ENCODE data around the gene MTMR11. TPM values are rescaled to one million over a fixed set of nuclear protein-coding genes. Genes with fewer than 3 reads are reported as not detected.
"Not testable (repeated sequence)": the region's sequence is repeated elsewhere in the genome, so short reads cannot be mapped to it uniquely, and the experiment has no call there.

The MTMR11 gene
- total RNA-seq, 1 experiment from 2014 or later = 7.1 TPM

GRCh38 chr1:149886396-149887195 is 50.1 kb downstream of the MTMR11 start (continued):
- no peak for TF ChIP-seq GRHL2 (CRISPR knock-in tag; IDR thresholded peaks at IDR 0.05; ENCODE audit: insufficient replicate concordance, severe bottlenecking)
- TF ChIP-seq GABPB1 (CRISPR knock-in tag; IDR thresholded peaks at IDR 0.05) = peak; percentile 53
- TF ChIP-seq FOXJ3 (CRISPR knock-in tag; IDR thresholded peaks at IDR 0.05; ENCODE audit: borderline replicate concordance) = 0 out of 2 replicates have a peak, but pooled peaks have one; percentile 71
- TF ChIP-seq MYBL2 (CRISPR knock-in tag; IDR thresholded peaks at IDR 0.05) = peak; percentile 50; the same call in 1 of the 2 replicates
- TF ChIP-seq RELA (CRISPR knock-in tag; IDR thresholded peaks at IDR 0.05; ENCODE audit: borderline replicate concordance) = peak; percentile 85
- no peak for TF ChIP-seq JAZF1 (CRISPR knock-in tag; IDR thresholded peaks at IDR 0.05)
- peak; percentile 93 for TF ChIP-seq PRRX2 (CRISPR knock-in tag; IDR thresholded peaks at IDR 0.05)
- TF ChIP-seq, protein P1, sequence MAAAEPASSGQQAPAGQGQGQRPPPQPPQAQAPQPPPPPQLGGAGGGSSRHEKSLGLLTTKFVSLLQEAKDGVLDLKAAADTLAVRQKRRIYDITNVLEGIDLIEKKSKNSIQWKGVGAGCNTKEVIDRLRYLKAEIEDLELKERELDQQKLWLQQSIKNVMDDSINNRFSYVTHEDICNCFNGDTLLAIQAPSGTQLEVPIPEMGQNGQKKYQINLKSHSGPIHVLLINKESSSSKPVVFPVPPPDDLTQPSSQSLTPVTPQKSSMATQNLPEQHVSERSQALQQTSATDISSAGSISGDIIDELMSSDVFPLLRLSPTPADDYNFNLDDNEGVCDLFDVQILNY (CRISPR knock-in tag; IDR thresholded peaks at IDR 0.05) = peak; percentile 73
- peak; percentile 92 for TF ChIP-seq ZNF416 (CRISPR knock-in tag; IDR thresholded peaks at IDR 0.05)
- TF ChIP-seq, protein P2, sequence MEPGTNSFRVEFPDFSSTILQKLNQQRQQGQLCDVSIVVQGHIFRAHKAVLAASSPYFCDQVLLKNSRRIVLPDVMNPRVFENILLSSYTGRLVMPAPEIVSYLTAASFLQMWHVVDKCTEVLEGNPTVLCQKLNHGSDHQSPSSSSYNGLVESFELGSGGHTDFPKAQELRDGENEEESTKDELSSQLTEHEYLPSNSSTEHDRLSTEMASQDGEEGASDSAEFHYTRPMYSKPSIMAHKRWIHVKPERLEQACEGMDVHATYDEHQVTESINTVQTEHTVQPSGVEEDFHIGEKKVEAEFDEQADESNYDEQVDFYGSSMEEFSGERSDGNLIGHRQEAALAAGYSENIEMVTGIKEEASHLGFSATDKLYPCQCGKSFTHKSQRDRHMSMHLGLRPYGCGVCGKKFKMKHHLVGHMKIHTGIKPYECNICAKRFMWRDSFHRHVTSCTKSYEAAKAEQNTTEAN (CRISPR knock-in tag; IDR thresholded peaks at IDR 0.05) = peak; percentile 47
- TF ChIP-seq KAT7 (CRISPR knock-in tag; IDR thresholded peaks at IDR 0.05; ENCODE audit: borderline replicate concordance) = peak; percentile 76; the same call in 1 of the 2 replicates
- TF ChIP-seq, protein P3, sequence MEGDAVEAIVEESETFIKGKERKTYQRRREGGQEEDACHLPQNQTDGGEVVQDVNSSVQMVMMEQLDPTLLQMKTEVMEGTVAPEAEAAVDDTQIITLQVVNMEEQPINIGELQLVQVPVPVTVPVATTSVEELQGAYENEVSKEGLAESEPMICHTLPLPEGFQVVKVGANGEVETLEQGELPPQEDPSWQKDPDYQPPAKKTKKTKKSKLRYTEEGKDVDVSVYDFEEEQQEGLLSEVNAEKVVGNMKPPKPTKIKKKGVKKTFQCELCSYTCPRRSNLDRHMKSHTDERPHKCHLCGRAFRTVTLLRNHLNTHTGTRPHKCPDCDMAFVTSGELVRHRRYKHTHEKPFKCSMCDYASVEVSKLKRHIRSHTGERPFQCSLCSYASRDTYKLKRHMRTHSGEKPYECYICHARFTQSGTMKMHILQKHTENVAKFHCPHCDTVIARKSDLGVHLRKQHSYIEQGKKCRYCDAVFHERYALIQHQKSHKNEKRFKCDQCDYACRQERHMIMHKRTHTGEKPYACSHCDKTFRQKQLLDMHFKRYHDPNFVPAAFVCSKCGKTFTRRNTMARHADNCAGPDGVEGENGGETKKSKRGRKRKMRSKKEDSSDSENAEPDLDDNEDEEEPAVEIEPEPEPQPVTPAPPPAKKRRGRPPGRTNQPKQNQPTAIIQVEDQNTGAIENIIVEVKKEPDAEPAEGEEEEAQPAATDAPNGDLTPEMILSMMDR (IDR thresholded peaks at IDR 0.05) = no peak
- TF ChIP-seq, protein P4, sequence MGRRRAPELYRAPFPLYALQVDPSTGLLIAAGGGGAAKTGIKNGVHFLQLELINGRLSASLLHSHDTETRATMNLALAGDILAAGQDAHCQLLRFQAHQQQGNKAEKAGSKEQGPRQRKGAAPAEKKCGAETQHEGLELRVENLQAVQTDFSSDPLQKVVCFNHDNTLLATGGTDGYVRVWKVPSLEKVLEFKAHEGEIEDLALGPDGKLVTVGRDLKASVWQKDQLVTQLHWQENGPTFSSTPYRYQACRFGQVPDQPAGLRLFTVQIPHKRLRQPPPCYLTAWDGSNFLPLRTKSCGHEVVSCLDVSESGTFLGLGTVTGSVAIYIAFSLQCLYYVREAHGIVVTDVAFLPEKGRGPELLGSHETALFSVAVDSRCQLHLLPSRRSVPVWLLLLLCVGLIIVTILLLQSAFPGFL (CRISPR knock-in tag; IDR thresholded peaks at IDR 0.05; ENCODE audit: borderline replicate concordance) = peak; percentile 76; the same call in 1 of the 2 replicates
- peak; percentile 61; the same call in 1 of the 2 replicates for TF ChIP-seq IRF2 (CRISPR knock-in tag; IDR thresholded peaks at IDR 0.05; ENCODE audit: borderline replicate concordance, low read depth)
- no peak for TF ChIP-seq TCF7 (CRISPR knock-in tag; IDR thresholded peaks at IDR 0.05; ENCODE audit: low read depth)

DNA sequence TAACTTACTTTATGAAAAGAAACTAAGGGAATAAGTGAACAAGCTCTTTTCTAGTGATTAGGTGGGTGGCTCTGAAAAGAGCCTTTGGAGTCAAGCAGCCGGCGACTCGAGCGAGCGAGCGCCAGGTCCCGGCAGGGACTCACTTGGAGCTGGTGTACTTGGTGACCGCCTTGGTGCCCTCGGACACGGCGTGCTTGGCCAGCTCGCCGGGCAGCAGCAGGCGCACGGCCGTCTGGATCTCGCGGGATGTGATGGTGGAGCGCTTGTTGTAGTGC is 50.6 kb downstream of the MTMR11 start:
- H3K9me3 Mint-ChIP-seq; CTCF ChIA-PET; H3K27ac Mint-ChIP-seq; DNase-seq (ENCODE audit: low spot score); H3K4me3 Mint-ChIP-seq; ATAC-seq; H3K36me3 Mint-ChIP-seq; H3K27me3 Mint-ChIP-seq (ENCODE audit: low read depth); H3K4me1 Mint-ChIP-seq: not testable (repeated sequence)
- 0 out of 2 replicates have a peak, but pooled peaks have one; percentile 11 for TF ChIP-seq ATF1 (CRISPR knock-in tag; IDR thresholded peaks at IDR 0.05)
- TF ChIP-seq, protein P5, sequence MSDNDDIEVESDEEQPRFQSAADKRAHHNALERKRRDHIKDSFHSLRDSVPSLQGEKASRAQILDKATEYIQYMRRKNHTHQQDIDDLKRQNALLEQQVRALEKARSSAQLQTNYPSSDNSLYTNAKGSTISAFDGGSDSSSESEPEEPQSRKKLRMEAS (CRISPR knock-in tag; IDR thresholded peaks at IDR 0.05) = peak; percentile 1; the same call in 1 of the 2 replicates
- TF ChIP-seq KAT7 (CRISPR knock-in tag; IDR thresholded peaks at IDR 0.05; ENCODE audit: borderline replicate concordance) = peak; percentile 80; the same call in 1 of the 2 replicates
- peak; percentile 58; the same call in 1 of the 2 replicates for TF ChIP-seq FOXP1 (CRISPR knock-in tag; IDR thresholded peaks at IDR 0.05; ENCODE audit: borderline replicate concordance)
- POLR2A ChIA-PET = interaction anchor here (0.6 to 6.1 kb wide), 15 partner anchors 14 to 1119 kb away, joined by 3 to 51 read pairs (median 8); partner anchors contain the start of genes BOLA1, MTMR11, OTUD7B and SF3B4
